Hepatocyte (in vitro differentiated cells): Measurements from ENCODE around the gene ANKRD12.

Experiments
- CTCF ChIP-seq: fragments of 200-600 bp; sonication (generic); IDR thresholded peaks from 2 replicates; pipeline ENCODE4 v1.5.1; 2016; ENCODE audit warnings: antibody characterized with exemption, mild to moderate bottlenecking; ENCODE audit not compliant: poor library complexity
- EZH2 ChIP-seq: fragments of 200-600 bp; sonication (generic); IDR thresholded peaks from 2 replicates; pipeline ENCODE4 v1.6.1; 2016; ENCODE audit warnings: antibody characterized with exemption, mild to moderate bottlenecking, borderline replicate concordance
- EZH2phosphoT487 ChIP-seq: fragments of 200-600 bp; sonication (generic); IDR thresholded peaks from one replicate; pipeline ENCODE4 v1.6.1; 2018; ENCODE audit warnings: antibody characterized with exemption, mild to moderate bottlenecking, low read depth, moderate library complexity; ENCODE audit not compliant: unreplicated experiment, severe bottlenecking

- TF ChIP-seq EZH2phosphoT487 (no peak), CTCF (no peak), EZH2 (no peak)
Measured at GRCh38 chr18:9259173-9259572, 122.6 kb downstream of the ANKRD12 start.
